NCI-H2029 treated with DMSO at 0.1 percent for 48 hours (cell line): ENCODE results near the gene RBPMS2.

Experiments
- DNase-seq: peaks from one replicate; lab custom pipeline; 2025; lab: John Stamatoyannopoulos, UW

Gene RBPMS2

GRCh38 chr15:64720188-64720587 is 55.2 kb downstream of the RBPMS2 start:
- no peak for DNase-seq

GRCh38 chr15:64717735-64718495 is 57.5 kb downstream of the RBPMS2 start:
- no peak for DNase-seq

- no peak for DNase-seq
These were observed 58.3 kb downstream of the RBPMS2 start for GRCh38 chr15:64717130-64717529.

DNA sequence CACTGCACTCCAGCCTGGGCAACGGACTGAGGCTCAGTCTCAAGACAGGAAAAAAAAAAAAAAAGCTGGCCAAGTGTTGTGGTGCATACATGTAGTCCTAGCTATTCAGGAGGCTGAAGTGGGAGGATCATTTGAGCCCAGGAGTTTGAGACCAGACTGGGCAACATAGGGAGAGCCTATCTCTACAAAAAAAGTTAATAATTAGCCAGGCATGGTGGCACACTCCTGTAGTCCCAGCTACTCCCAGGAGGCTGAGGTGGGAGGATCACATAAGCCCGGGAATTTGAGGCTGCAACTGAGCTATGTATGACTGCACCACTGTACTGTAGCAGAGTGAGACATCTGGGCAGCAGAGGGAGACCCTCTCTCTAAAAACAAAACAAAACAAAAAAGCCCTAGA is 58.9 kb downstream of the RBPMS2 start:
- no peak for DNase-seq

DNA sequence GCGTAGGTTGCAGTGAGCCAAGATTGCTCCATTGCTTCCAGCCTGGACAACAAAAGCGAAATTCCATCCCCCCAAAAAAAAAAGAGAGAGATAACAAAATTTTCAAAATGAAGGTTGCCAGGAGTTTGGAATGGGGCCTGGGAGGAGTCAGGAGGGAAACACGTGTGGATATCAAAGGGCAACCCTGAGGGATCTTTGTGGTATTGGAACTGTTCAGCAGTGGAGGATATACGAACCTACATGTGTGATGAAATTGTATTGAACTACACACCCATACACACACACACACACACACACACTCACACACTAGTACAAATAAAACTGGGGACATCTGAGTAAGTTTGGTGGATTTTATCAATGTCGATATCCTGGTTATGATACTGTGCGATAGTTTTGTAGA is 61.8 kb downstream of the RBPMS2 start:
- DNase-seq: no peak

DNA sequence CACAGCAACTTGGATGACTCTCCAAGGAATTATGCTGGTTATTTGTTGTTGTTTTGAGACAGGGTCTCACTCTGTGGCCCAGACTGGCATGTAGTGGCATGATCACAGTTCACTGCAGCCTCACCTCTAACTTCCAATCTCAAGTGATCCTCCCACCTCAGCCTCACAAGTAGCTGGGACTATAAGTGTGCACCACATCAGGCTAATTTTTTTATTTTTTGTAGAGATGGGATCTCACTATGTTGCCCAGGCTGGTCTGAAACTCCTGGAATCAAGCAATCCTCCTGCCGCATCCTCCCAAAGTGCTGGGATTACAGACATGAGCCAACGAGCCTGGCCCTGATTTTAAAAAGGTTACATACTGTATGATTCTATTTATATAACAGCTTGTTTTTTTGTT is 63.0 kb downstream of the RBPMS2 start:
- no peak for DNase-seq

DNA sequence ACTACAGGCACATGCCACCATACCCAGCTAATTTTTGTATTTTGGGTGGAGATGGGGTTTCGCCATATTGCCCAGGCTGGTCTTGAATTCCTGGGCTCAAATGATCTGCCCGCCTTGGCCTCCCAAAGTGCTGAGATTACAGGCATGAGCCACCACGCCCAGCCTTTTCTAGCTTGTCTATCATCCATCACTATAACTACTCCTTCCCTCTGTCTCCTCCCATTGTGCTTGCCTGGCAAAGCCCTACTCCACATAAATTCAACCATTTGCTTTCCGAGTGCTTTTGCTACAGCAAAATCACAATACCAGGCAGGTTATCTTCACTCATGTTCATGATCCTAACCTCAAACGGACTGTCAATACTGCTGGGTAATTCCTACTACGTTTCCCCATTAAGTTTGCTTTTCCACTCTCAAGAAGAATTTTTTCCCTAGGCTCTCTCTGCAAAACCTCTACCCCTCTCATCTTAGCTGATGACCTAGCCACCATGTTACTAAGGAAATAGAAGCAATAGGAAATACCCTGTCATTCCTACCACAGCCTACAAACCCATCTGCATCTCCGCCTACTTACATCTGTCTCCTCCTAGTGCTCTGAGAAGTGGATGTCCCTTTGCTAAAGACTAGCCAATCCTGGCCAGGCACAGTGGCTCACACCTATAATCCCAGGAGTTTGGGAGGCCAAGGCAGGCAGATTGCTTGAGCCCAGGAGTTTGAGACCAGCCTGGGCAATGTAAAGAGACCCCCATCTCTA is 64.5 kb downstream of the RBPMS2 start:
- no peak for DNase-seq

DNA sequence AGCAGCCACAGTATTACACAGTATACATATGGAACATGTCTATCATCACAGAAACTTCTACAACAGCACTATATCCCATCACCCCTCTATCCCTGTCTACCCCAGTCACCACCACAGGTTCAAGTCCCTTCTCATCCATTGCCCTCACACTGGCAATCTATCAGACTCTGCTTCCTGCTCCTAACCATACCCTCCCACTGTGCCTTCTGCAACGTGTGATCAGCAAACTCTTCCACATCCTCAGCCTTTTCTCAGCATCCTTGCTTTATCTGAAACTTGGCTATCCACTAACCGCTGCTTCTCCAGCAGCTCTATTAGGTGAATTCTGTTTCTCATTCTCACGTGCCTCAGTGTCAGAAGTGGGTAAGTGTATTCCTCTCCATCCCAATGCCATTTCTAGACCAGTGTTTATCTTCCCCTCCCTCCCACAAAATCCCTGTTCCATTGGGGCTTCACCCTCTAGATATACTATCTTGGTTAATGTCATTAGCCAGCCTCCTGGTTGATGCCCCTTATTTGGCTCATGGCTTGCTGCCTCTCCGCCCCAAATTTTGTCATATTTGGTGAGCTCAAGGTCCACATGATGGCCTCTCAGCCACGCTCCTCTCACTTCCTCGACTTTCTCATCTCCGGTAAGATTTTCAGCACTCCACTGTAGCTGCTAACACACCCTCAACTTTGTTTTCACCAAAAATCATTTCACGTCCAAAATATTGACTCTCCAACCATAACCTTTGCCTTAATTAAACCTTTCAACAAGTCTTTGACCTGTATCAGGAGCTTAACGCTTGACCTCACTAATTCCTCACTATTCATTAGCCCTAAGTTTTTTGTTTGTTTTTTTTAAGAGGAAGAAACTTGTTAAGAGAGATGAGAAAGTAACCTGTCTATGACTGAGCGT is 69.1 kb downstream of the RBPMS2 start:
- DNase-seq: no peak

- DNase-seq: no peak
These were observed 70.4 kb downstream of the RBPMS2 start for GRCh38 chr15:64705006-64705405.

DNA sequence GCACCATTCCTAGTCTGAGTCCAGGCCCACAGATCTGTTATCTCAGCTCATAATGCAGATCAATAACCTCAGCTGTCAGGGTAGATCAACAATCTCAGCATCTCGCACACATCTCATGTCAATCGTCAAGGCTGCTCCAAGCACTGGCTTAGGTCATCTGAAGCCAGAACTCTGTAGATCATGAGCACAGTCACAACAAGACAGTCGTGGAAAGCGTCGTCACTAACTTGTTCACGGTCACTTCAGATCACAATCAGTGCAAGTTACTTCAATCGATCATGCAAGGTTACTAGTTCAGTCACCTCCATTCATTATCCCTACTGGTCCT is 71.8 kb downstream of the RBPMS2 start:
- DNase-seq: no peak

DNA sequence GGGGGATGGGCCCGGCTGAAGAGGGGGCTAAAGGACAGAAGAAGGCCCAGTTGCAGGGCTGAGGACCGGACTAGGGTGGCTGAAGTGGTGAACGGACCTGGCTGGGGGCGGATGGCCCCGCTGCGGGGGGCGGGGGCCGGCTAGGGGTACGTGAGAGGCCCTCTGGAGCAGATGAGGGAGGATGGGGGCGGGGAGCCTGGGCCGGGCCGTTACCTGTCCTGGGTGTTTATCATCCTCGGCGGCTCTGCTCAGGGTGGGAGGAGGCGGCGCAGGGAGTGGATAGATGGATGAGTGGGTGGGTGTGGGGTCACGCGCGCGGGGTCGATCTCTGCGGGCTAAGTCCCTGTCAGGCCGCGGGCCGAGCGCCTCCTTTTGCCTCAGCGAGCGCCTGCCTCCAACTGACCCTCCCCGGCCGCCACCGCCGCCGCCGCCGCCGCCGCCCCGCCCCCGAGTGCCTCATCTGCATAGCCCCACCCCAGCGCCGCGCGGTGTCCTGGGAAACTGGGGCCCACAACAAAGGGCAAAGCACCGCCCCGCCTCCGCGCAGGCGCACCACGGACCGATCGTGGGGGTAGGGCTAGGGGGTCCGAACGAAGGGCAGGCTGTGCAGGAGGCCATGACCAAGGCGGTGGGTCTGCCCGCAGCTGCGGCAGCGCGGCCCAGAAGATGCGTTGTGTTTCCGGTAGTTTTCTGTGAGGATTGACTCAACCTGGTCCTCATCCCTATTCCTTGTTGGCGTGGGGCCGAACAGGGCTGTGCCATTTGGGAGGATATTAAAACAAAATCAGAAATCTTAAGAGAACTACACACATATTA is 72.4 kb downstream of the RBPMS2 start:
- DNase-seq: peak; percentile 37

DNA sequence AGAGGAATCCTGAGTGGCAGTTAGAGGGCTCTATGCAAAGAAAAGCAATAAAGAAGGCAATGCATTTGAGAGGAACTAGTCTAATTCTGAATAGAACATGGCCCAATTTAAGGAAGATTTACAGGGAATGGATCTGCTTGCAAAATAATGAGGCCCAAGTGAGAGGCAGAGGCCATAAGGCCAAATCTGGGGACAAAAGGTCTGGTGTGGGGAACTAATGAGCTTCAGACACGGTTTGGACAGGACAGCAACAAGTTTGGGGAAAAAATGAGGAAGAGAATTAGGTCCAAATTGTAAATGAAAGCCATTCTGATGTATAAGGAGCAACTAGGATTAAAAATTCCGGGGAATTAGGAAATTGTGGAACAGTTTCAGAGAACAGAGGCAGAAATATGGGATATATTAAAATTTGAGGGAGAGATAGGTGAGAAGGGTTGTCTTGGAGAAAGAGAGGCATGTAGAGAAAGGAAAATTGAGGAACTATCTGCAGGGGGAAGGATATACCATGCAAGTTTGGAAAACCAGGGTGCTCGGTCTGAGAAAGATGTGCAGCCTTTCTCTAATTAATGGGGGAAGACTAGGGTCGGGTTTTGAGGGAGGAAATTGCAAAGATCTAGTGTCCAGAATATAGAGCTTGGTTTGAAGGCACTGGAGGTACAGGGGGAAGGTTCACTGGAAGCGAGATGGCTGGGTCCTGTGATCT is 73.8 kb downstream of the RBPMS2 start:
- DNase-seq: no peak

DNA sequence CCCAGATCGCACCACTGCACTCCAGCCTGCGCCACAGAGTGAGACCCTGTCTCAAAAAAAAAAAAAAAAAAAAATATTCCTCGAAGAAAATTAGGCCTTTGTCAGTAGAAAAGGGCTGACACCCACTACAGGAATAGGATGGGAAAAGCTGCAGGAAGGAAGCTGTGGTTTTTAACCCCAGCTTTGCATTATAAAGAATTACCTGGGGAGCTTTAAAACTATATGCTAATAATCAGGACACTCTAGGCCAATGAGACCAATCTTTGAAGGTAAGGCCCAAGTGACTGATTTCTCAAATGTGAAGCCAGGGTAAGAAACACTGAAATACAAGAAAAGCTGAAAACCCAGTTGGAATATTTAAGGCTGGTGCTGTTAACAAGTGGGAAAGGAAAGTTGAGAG is 74.3 kb downstream of the RBPMS2 start:
- DNase-seq: no peak

- DNase-seq: no peak
These were observed 75.5 kb downstream of the RBPMS2 start for GRCh38 chr15:64699751-64700388.

GRCh38 chr15:64698823-64699222 is 76.6 kb downstream of the RBPMS2 start:
- no peak for DNase-seq

- no peak for DNase-seq
These were observed 77.4 kb downstream of the RBPMS2 start for GRCh38 chr15:64697911-64698369.

DNA sequence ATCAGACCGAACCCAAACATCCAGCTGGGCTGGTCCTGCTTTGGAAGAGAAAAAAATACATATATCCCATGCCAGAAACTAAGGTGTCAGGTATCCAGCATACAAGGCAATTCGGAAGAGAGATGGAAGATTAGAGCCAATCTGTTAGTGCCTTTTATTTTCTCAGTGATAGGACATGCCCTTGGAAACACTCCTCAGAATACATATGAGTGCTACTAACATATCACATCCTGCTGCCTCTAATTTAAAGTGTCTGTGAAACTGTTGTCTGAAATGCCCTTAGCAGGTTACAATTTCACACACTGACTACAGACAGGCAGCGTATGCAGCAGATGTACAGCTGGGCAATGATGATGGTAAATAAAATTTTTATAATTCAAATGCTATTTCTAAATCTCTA is 78.9 kb downstream of the RBPMS2 start:
- DNase-seq: no peak

GRCh38 chr15:64695561-64695992 is 79.8 kb downstream of the RBPMS2 start:
- DNase-seq: no peak

DNA sequence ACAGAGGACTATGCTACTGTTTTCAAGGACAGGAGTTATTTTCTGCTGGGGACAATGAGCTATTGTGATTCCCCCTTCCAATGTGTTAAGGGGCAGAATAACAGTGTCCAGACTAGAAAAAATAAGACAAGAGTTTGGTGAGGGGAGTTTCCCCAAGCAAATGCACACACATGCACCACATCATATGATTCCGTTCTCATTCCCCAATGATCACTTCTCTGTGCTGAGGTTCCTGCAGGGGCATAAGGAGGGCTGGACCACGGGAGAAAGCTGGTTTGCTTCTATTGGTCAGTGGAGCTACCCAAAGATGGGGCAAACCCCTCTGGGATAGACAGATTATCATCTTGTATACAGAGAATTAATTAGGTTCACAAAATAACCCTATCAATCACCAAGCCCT is 80.6 kb downstream of the RBPMS2 start:
- no peak for DNase-seq

GRCh38 chr15:64693134-64693533 is 82.3 kb downstream of the RBPMS2 start:
- DNase-seq: no peak
